Measurements from ENCODE around the gene TMEM233. TPM values are rescaled to one million over a fixed set of nuclear protein-coding genes. Genes with fewer than 3 reads are reported as not detected.

TMEM233 gene
- total RNA-seq, 1 donor from 2014 or later: not detected

GRCh38 chr12:119676022-119676421 lies 82.4 kb downstream of the TMEM233 start:
- H3K4me3 Mint-ChIP-seq (ENCODE audit: low read depth): no peak overlapping the region
- H3K27me3 Mint-ChIP-seq: no peaks in the 10 kb centered on the region
- peaks cover 11% of the 10 kb centered on the region for H3K4me1 Mint-ChIP-seq (ENCODE audit: low read depth)
- H3K9me3 Mint-ChIP-seq (ENCODE audit: low read depth): no peaks in the 10 kb centered on the region
- peaks cover 63% of the 10 kb centered on the region for H3K36me3 Mint-ChIP-seq (ENCODE audit: insufficient read depth)
- no peak for TF ChIP-seq CTCF (IDR thresholded peaks at IDR 0.05; ENCODE audit: unreplicated experiment)
- DNase-seq (ENCODE audit: low spot score, unreplicated experiment): no peak
- no peak overlapping the region for H3K27ac Mint-ChIP-seq

- H3K36me3 Mint-ChIP-seq (ENCODE audit: insufficient read depth): peaks cover 62% of the 10 kb centered on the region
- no peaks in the 10 kb centered on the region for H3K9me3 Mint-ChIP-seq (ENCODE audit: low read depth)
- H3K27ac Mint-ChIP-seq: no peak overlapping the region
- no peak for DNase-seq (ENCODE audit: low spot score, unreplicated experiment)
- no peaks in the 10 kb centered on the region for H3K27me3 Mint-ChIP-seq
- TF ChIP-seq CTCF (IDR thresholded peaks at IDR 0.05; ENCODE audit: unreplicated experiment): no peak
- H3K4me1 Mint-ChIP-seq (ENCODE audit: low read depth): peaks cover 6% of the 10 kb centered on the region
- H3K4me3 Mint-ChIP-seq (ENCODE audit: low read depth): no peak overlapping the region
These were observed 83.0 kb downstream of the TMEM233 start for GRCh38 chr12:119676573-119676972.

GRCh38 chr12:119678459-119678858 lies 84.9 kb downstream of the TMEM233 start:
- peaks cover 13% of the 10 kb centered on the region for H3K4me1 Mint-ChIP-seq (ENCODE audit: low read depth)
- peaks cover 49% of the 10 kb centered on the region for H3K36me3 Mint-ChIP-seq (ENCODE audit: insufficient read depth)
- H3K9me3 Mint-ChIP-seq (ENCODE audit: low read depth): no peaks in the 10 kb centered on the region

GRCh38 chr12:119679081-119679480 lies 85.5 kb downstream of the TMEM233 start:
- H3K9me3 Mint-ChIP-seq (ENCODE audit: low read depth): no peaks in the 10 kb centered on the region
- H3K27me3 Mint-ChIP-seq: no peaks in the 10 kb centered on the region
- peaks cover 18% of the 10 kb centered on the region for H3K4me1 Mint-ChIP-seq (ENCODE audit: low read depth)
- H3K4me3 Mint-ChIP-seq (ENCODE audit: low read depth): no peak overlapping the region
- no peak overlapping the region for H3K27ac Mint-ChIP-seq
- no peak for TF ChIP-seq CTCF (IDR thresholded peaks at IDR 0.05; ENCODE audit: unreplicated experiment)
- peaks cover 43% of the 10 kb centered on the region for H3K36me3 Mint-ChIP-seq (ENCODE audit: insufficient read depth)
- no peak for DNase-seq (ENCODE audit: low spot score, unreplicated experiment)

More at GRCh38 chr12:119678459-119678858, 84.9 kb downstream of the TMEM233 start:
- DNase-seq (ENCODE audit: low spot score, unreplicated experiment): no peak
- Mint-ChIP-seq H3K27me3 (no peaks in the 10 kb centered on the region), H3K4me3 (ENCODE audit: low read depth) (no peak overlapping the region), H3K27ac (no peak overlapping the region)
- no peak for TF ChIP-seq CTCF (IDR thresholded peaks at IDR 0.05; ENCODE audit: unreplicated experiment)

- TF ChIP-seq CTCF (IDR thresholded peaks at IDR 0.05; ENCODE audit: unreplicated experiment): no peak
- peaks cover 39% of the 10 kb centered on the region for H3K36me3 Mint-ChIP-seq (ENCODE audit: insufficient read depth)
- H3K4me3 Mint-ChIP-seq (ENCODE audit: low read depth): no peak overlapping the region
- H3K9me3 Mint-ChIP-seq (ENCODE audit: low read depth): no peaks in the 10 kb centered on the region
- no peaks in the 10 kb centered on the region for H3K27me3 Mint-ChIP-seq
- DNase-seq (ENCODE audit: low spot score, unreplicated experiment): no peak
- H3K4me1 Mint-ChIP-seq (ENCODE audit: low read depth): peaks cover 20% of the 10 kb centered on the region
- no peak overlapping the region for H3K27ac Mint-ChIP-seq
These were observed 85.9 kb downstream of the TMEM233 start for GRCh38 chr12:119679490-119679889.

Data from progenitor cell of endocrine pancreas (in vitro differentiated cells).